ENCODE results near the gene ADRA2B. TPM values are rescaled to one million over a fixed set of nuclear protein-coding genes. Genes with fewer than 3 reads are reported as not detected.

ADRA2B gene
- polyA plus RNA-seq, 3 donors: 1.6 TPM; not detected in 2

- H3K36me3 ChIP-seq (replicated peaks in 1 of 2; ENCODE audit: control insufficient read depth in 1 of 2, insufficient read depth in 2 of 2, low read length in 2 of 2): no peaks in the 10 kb centered on the region
- Mint-ChIP-seq H3K36me3 (no peaks in the 10 kb centered on the region), H3K27ac (peak overlapping the region in 1 of 7 donors; percentile 11), H3K9me3 (no peaks in the 10 kb centered on the region), H3K27me3 (ENCODE audit: low read depth in 3 of 3) (no peaks in the 10 kb centered on the region), H3K4me3 (no peak overlapping the region), H3K4me1 (peaks cover 13% of the 10 kb centered on the region)
- H3K4me1 ChIP-seq (ENCODE audit: control insufficient read depth in 1 of 2, insufficient read depth in 2 of 2, low read length in 2 of 2): peaks cover 0 to 17% of the 10 kb centered on the region in 2 donors
- H3K9ac ChIP-seq (ENCODE audit: insufficient read depth, low read length, poor library complexity, severe bottlenecking): no peak overlapping the region
- no peaks in the 10 kb centered on the region for H3K79me2 ChIP-seq (ENCODE audit: insufficient read depth, low read length)
- H4K20me1 ChIP-seq (ENCODE audit: insufficient read depth, low read length): no peaks in the 10 kb centered on the region
- peak in 1 of 3 donors; percentile 3 for DNase-seq
- no peak overlapping the region for H2AFZ ChIP-seq (ENCODE audit: insufficient read depth, low read depth, low read length, poor library complexity, severe bottlenecking)
- 79% methylated on average over 4 of the region's 11 CpGs for WGBS (ENCODE audit: insufficient coverage)
- H3K27me3 ChIP-seq (ENCODE audit: control insufficient read depth in 2 of 2, insufficient read depth in 2 of 2, low read length in 2 of 2): no peaks in the 10 kb centered on the region
- H3K27ac ChIP-seq (ENCODE audit: low read depth in 1 of 2, low read length in 2 of 2): no peak overlapping the region
- no peak overlapping the region for H3K4me3 ChIP-seq (replicated peaks in 1 of 3; ENCODE audit: low read depth in 2 of 3, low read length in 3 of 3)
- intact Hi-C loops (cut with micrococcal nuclease): no loop called here
- H3K9me3 ChIP-seq (replicated peaks in 1 of 2; ENCODE audit: control insufficient read depth in 1 of 2, insufficient read depth in 1 of 2, low read length in 2 of 2): no peaks in the 10 kb centered on the region
- no peak for TF ChIP-seq CTCF (IDR thresholded peaks at IDR 0.05)
- no peak overlapping the region for H3K4me2 ChIP-seq (replicated peaks; ENCODE audit: extremely low read depth, low read length, poor library complexity, severe bottlenecking)
Observed at GRCh38 chr2:96098900-96099590, 17.3 kb downstream of the ADRA2B start.

GRCh38 chr2:96097951-96098823 is 18.2 kb downstream of the ADRA2B start:
- Mint-ChIP-seq H3K27ac (no peak overlapping the region), H3K4me1 (peaks cover 13% of the 10 kb centered on the region), H3K4me3 (no peak overlapping the region), H3K27me3 (ENCODE audit: low read depth in 3 of 3) (no peaks in the 10 kb centered on the region), H3K36me3 (no peaks in the 10 kb centered on the region), H3K9me3 (no peaks in the 10 kb centered on the region)
- H3K9me3 ChIP-seq (replicated peaks in 1 of 2; ENCODE audit: control insufficient read depth in 1 of 2, insufficient read depth in 1 of 2, low read length in 2 of 2): no peaks in the 10 kb centered on the region
- no peak overlapping the region for H3K9ac ChIP-seq (ENCODE audit: insufficient read depth, low read length, poor library complexity, severe bottlenecking)
- H2AFZ ChIP-seq (ENCODE audit: insufficient read depth, low read depth, low read length, poor library complexity, severe bottlenecking): no peak overlapping the region
- H3K36me3 ChIP-seq (replicated peaks in 1 of 2; ENCODE audit: control insufficient read depth in 1 of 2, insufficient read depth in 2 of 2, low read length in 2 of 2): no peaks in the 10 kb centered on the region
- peaks cover 6 to 15% of the 10 kb centered on the region in 2 donors for H3K4me1 ChIP-seq (ENCODE audit: control insufficient read depth in 1 of 2, insufficient read depth in 2 of 2, low read length in 2 of 2)
- WGBS (ENCODE audit: insufficient coverage): 84% methylated on average over 3 of the region's 7 CpGs
- peak in 1 of 3 donors; percentile 2 for DNase-seq
- H3K27ac ChIP-seq (ENCODE audit: low read depth in 1 of 2, low read length in 2 of 2): no peak overlapping the region
- intact Hi-C loops (cut with micrococcal nuclease): no loop called here
- no peak overlapping the region for H3K4me2 ChIP-seq (replicated peaks; ENCODE audit: extremely low read depth, low read length, poor library complexity, severe bottlenecking)
- H3K4me3 ChIP-seq (replicated peaks in 1 of 3; ENCODE audit: low read depth in 2 of 3, low read length in 3 of 3): no peak overlapping the region
- TF ChIP-seq CTCF (IDR thresholded peaks at IDR 0.05): no peak
- H3K27me3 ChIP-seq (ENCODE audit: control insufficient read depth in 2 of 2, insufficient read depth in 2 of 2, low read length in 2 of 2): no peaks in the 10 kb centered on the region
- H3K79me2 ChIP-seq (ENCODE audit: insufficient read depth, low read length): no peaks in the 10 kb centered on the region
- no peaks in the 10 kb centered on the region for H4K20me1 ChIP-seq (ENCODE audit: insufficient read depth, low read length)

Data from CD14-positive monocyte (primary cell).